ENCODE results near the gene ACOT4.

- TF ChIP-seq CTCF (IDR thresholded peaks at IDR 0.05 in 8 of 11, conservative IDR thresholded peaks at IDR 0.05 in 3 of 11) (no peak), POLR2AphosphoS5 (IDR thresholded peaks at IDR 0.05) (no peak)
These were observed 14.6 kb downstream of the ACOT4 start for GRCh38 chr14:73606271-73606670.
